Measurements from ENCODE around the gene MYL10. TPM values are rescaled to one million over a fixed set of nuclear protein-coding genes. Genes with fewer than 3 reads are reported as not detected.
A peak's percentile ranks its signal among the peaks of the same experiment; 100 is the strongest.

The MYL10 gene
- total and polyA plus RNA-seq, 2 of the 13 experiments (the other 11 are each of a cell fraction or from before 2014, with no cell fraction given): not detected

- TF ChIP-seq, protein P1, sequence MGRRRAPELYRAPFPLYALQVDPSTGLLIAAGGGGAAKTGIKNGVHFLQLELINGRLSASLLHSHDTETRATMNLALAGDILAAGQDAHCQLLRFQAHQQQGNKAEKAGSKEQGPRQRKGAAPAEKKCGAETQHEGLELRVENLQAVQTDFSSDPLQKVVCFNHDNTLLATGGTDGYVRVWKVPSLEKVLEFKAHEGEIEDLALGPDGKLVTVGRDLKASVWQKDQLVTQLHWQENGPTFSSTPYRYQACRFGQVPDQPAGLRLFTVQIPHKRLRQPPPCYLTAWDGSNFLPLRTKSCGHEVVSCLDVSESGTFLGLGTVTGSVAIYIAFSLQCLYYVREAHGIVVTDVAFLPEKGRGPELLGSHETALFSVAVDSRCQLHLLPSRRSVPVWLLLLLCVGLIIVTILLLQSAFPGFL (CRISPR knock-in tag; IDR thresholded peaks at IDR 0.05): no peak
- TF ChIP-seq, protein P2, sequence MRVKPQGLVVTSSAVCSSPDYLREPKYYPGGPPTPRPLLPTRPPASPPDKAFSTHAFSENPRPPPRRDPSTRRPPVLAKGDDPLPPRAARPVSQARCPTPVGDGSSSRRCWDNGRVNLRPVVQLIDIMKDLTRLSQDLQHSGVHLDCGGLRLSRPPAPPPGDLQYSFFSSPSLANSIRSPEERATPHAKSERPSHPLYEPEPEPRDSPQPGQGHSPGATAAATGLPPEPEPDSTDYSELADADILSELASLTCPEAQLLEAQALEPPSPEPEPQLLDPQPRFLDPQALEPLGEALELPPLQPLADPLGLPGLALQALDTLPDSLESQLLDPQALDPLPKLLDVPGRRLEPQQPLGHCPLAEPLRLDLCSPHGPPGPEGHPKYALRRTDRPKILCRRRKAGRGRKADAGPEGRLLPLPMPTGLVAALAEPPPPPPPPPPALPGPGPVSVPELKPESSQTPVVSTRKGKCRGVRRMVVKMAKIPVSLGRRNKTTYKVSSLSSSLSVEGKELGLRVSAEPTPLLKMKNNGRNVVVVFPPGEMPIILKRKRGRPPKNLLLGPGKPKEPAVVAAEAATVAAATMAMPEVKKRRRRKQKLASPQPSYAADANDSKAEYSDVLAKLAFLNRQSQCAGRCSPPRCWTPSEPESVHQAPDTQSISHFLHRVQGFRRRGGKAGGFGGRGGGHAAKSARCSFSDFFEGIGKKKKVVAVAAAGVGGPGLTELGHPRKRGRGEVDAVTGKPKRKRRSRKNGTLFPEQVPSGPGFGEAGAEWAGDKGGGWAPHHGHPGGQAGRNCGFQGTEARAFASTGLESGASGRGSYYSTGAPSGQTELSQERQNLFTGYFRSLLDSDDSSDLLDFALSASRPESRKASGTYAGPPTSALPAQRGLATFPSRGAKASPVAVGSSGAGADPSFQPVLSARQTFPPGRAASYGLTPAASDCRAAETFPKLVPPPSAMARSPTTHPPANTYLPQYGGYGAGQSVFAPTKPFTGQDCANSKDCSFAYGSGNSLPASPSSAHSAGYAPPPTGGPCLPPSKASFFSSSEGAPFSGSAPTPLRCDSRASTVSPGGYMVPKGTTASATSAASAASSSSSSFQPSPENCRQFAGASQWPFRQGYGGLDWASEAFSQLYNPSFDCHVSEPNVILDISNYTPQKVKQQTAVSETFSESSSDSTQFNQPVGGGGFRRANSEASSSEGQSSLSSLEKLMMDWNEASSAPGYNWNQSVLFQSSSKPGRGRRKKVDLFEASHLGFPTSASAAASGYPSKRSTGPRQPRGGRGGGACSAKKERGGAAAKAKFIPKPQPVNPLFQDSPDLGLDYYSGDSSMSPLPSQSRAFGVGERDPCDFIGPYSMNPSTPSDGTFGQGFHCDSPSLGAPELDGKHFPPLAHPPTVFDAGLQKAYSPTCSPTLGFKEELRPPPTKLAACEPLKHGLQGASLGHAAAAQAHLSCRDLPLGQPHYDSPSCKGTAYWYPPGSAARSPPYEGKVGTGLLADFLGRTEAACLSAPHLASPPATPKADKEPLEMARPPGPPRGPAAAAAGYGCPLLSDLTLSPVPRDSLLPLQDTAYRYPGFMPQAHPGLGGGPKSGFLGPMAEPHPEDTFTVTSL (CRISPR knock-in tag; IDR thresholded peaks at IDR 0.05; ENCODE audit: borderline replicate concordance): no peak
Observed at GRCh38 chr7:101620991-101621390, 8.1 kb downstream of the MYL10 start (continued).

DNA sequence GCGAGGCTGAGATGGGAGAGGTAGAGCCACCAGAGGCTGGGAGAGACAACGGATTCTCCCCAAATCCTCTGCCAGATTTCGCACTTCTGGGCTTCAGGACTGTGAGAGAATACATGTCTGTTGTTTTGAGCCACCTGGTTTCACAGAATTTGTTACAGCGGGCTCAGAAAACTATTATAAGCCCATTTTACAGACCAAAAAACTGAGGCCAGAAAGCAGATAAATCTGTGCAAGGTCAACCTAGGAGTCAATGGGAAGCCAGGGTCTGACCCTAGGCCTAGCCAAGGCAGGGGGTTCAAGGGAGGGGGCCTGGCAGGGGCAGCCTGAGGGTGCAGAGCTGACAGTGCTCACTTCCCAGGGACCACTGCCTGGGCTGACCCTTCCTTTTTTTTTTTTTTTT, 8.7 kb downstream of the MYL10 start:
- intact Hi-C loops (cut with micrococcal nuclease; ENCODE audit: unreplicated experiment): no loop called here
- no peaks in the 10 kb centered on the region for H3K9me3 ChIP-seq (ENCODE audit: low read length)
- ATAC-seq: no peak
- no peak overlapping the region for H3K4me3 ChIP-seq (replicated peaks in 1 of 3; ENCODE audit: insufficient read depth in 1 of 3, low read depth in 2 of 3, low read length in 3 of 3)
- H3K9ac ChIP-seq (ENCODE audit: insufficient read depth, low read depth, low read length): no peak overlapping the region
- H3K27me3 ChIP-seq (ENCODE audit: control insufficient read depth in 1 of 2, insufficient read depth in 2 of 2, low read length in 2 of 2): peaks cover 4 to 37% of the 10 kb centered on the region in 2 experiments; a peak in 3 of 5 replicates
- H3K27ac ChIP-seq (ENCODE audit: extremely low read length, insufficient read depth, low read length): no peak overlapping the region
- no peaks in the 10 kb centered on the region for H3K36me3 ChIP-seq (replicated peaks in 1 of 2; ENCODE audit: control insufficient read depth in 1 of 2, insufficient read depth in 2 of 2, low read length in 2 of 2)
- TF ChIP-seq ZNF205 (CRISPR knock-in tag; IDR thresholded peaks at IDR 0.05) (no peak), ZNF629 (CRISPR knock-in tag; conservative IDR thresholded peaks at IDR 0.05) (peak; percentile 70), LRRFIP1 (CRISPR knock-in tag; conservative IDR thresholded peaks at IDR 0.05) (no peak), PAF1 (CRISPR knock-in tag; IDR thresholded peaks at IDR 0.05) (no peak)
- H4K20me1 ChIP-seq (ENCODE audit: insufficient read depth, low read length): no peaks in the 10 kb centered on the region
- no TSS peak for BruUV-seq (replicated peaks)
- WGBS (ENCODE audit: low lambda C conversion rate): 48% methylated on average over 4 of the region's 4 CpGs
- no peak for DNase-seq (ENCODE audit: low spot score)
- H3K4me1 ChIP-seq (ENCODE audit: insufficient read depth, low read length): no peaks in the 10 kb centered on the region
- in situ Hi-C loops (cut with HindIII; ENCODE audit: extremely low pct_ligation_motif_present, low pct_unique_long_range_greater_than_20kb): no loop called here
- H3K4me2 ChIP-seq (ENCODE audit: low read depth, low read length): no peak overlapping the region
- no peak overlapping the region for H2AFZ ChIP-seq (ENCODE audit: low read length)
- ChIA-PET CTCF (ENCODE audit: low intra/inter-chr PET ratio, low total read pairs) (no interaction called here), POLR2A (no interaction called here)
- no peak for FAIRE-seq
- no peaks in the 10 kb centered on the region for H3K79me2 ChIP-seq (ENCODE audit: insufficient read depth, low read length)

Data from HepG2 (cell line).